Measurements from ENCODE around the gene LYST. TPM values are rescaled to one million over a fixed set of nuclear protein-coding genes. Genes with fewer than 3 reads are reported as not detected.

LYST gene
- total RNA-seq, 4 donors from 2014 or later: 22.8 to 46.7 (median 32.1) TPM

GRCh38 chr1:235670157-235670776, 196.4 kb downstream of the LYST start:
- H3K27ac ChIP-seq: no peak overlapping the region
- H3K27me3 ChIP-seq: no peaks in the 10 kb centered on the region
- WGBS, 2 donors (ENCODE audit: low coverage in 1 of 2): 97 to 100% methylated on average over 1 to 8 of the region's 8 CpGs
- TF ChIP-seq POLR2A (IDR thresholded peaks at IDR 0.05) (no peak), EP300 (IDR thresholded peaks at IDR 0.05; ENCODE audit: low read depth) (no peak), POLR2AphosphoS5 (IDR thresholded peaks at IDR 0.05) (no peak), CTCF (IDR thresholded peaks at IDR 0.05) (no peak)
- DNase-seq: no peak
- intact Hi-C loops (cut with DNase I; ENCODE audit: low total_unique reads) (no loop called here), in situ Hi-C loops (cut with MboI; ENCODE audit: low pct_ligation_motif_present in 1 of 4, low pct_unique_long_range_greater_than_20kb in 1 of 4, low sequenced_read_pairs in 3 of 4) (no loop called here)
- H3K4me1 ChIP-seq: no peaks in the 10 kb centered on the region
- peaks cover 26 to 30% of the 10 kb centered on the region in 2 donors for H3K9me3 ChIP-seq
- peaks cover 0 to 50% (median 14%) of the 10 kb centered on the region in 4 donors for H3K36me3 ChIP-seq
- no peak overlapping the region for H3K4me3 ChIP-seq

GRCh38 chr1:235669277-235669676, 197.4 kb downstream of the LYST start:
- in situ Hi-C loops (cut with MboI; ENCODE audit: low pct_ligation_motif_present in 1 of 4, low pct_unique_long_range_greater_than_20kb in 1 of 4, low sequenced_read_pairs in 3 of 4) (no loop called here), intact Hi-C loops (cut with DNase I; ENCODE audit: low total_unique reads) (no loop called here)
- WGBS, 2 donors (ENCODE audit: low coverage in 1 of 2): 90 to 100% methylated on average over 1 to 3 of the region's 3 CpGs
- TF ChIP-seq POLR2A (IDR thresholded peaks at IDR 0.05) (no peak), POLR2AphosphoS5 (IDR thresholded peaks at IDR 0.05) (no peak), EP300 (IDR thresholded peaks at IDR 0.05; ENCODE audit: low read depth) (no peak)
- Histone ChIP-seq H3K4me3 (no peak overlapping the region), H3K36me3 (peaks cover 0 to 41% (median 9%) of the 10 kb centered on the region in 4 donors), H3K4me1 (no peaks in the 10 kb centered on the region), H3K9me3 (peaks cover 25 to 26% of the 10 kb centered on the region in 2 donors), H3K27ac (no peak overlapping the region), H3K27me3 (no peaks in the 10 kb centered on the region)
- DNase-seq: no peak

GRCh38 chr1:235663628-235664027, 203.1 kb downstream of the LYST start:
- Histone ChIP-seq H3K27me3 (no peaks in the 10 kb centered on the region), H3K9me3 (no peaks in the 10 kb centered on the region), H3K36me3 (peaks cover 0 to 15% (median 2%) of the 10 kb centered on the region in 4 donors), H3K4me1 (no peaks in the 10 kb centered on the region), H3K4me3 (no peak overlapping the region), H3K27ac (no peak overlapping the region)
- no peak for DNase-seq
- WGBS, 2 donors (ENCODE audit: low coverage in 1 of 2): 91 to 97% methylated on average over 4 of the region's 4 CpGs
- TF ChIP-seq CTCF (IDR thresholded peaks at IDR 0.05): no peak
- TF ChIP-seq POLR2AphosphoS5 (IDR thresholded peaks at IDR 0.05): no peak
- TF ChIP-seq EP300 (IDR thresholded peaks at IDR 0.05; ENCODE audit: low read depth): no peak
- no peak for TF ChIP-seq POLR2A (IDR thresholded peaks at IDR 0.05)
- intact Hi-C loops (cut with DNase I; ENCODE audit: low total_unique reads) (no loop called here), in situ Hi-C loops (cut with MboI; ENCODE audit: low pct_ligation_motif_present in 1 of 4, low pct_unique_long_range_greater_than_20kb in 1 of 4, low sequenced_read_pairs in 3 of 4) (no loop called here)

GRCh38 chr1:235661568-235661967, 205.1 kb downstream of the LYST start:
- DNase-seq: no peak
- intact Hi-C loops (cut with DNase I; ENCODE audit: low total_unique reads) (no loop called here), in situ Hi-C loops (cut with MboI; ENCODE audit: low pct_ligation_motif_present in 1 of 4, low pct_unique_long_range_greater_than_20kb in 1 of 4, low sequenced_read_pairs in 3 of 4) (no loop called here)
- 65 to 72% methylated on average over 2 of the region's 2 CpGs for WGBS, 2 donors (ENCODE audit: low coverage in 1 of 2)
- TF ChIP-seq POLR2AphosphoS5 (IDR thresholded peaks at IDR 0.05) (no peak), POLR2A (IDR thresholded peaks at IDR 0.05) (no peak), EP300 (IDR thresholded peaks at IDR 0.05; ENCODE audit: low read depth) (no peak), CTCF (IDR thresholded peaks at IDR 0.05) (no peak)
- Histone ChIP-seq H3K27ac (no peak overlapping the region), H3K9me3 (no peaks in the 10 kb centered on the region), H3K4me3 (no peak overlapping the region), H3K27me3 (no peaks in the 10 kb centered on the region), H3K36me3 (peaks cover 0 to 15% (median 2%) of the 10 kb centered on the region in 4 donors), H3K4me1 (no peaks in the 10 kb centered on the region)
